ENCODE data around the gene DOC2B.
"Not testable (repeated sequence)": the region's sequence is repeated elsewhere in the genome, so short reads cannot be mapped to it uniquely, and the experiment has no call there.

DOC2B gene

GRCh38 chr17:143785-144281, 37.6 kb downstream of the DOC2B start:
- peak; percentile 64 for DNase-seq

- no peak for DNase-seq
Observed at GRCh38 chr17:142876-143784, 38.3 kb downstream of the DOC2B start.

- no peak for DNase-seq
Observed at GRCh38 chr17:142102-142661, 39.3 kb downstream of the DOC2B start.

GRCh38 chr17:139401-140205, 41.8 kb downstream of the DOC2B start:
- not testable (repeated sequence) for DNase-seq

- DNase-seq = not testable (repeated sequence)
Observed at GRCh38 chr17:137166-137807, 44.2 kb downstream of the DOC2B start, which contains the start of gene SCGB1C2. TSS of gene SCGB1C2 (plus strand) at chr17:137569. CDS start at chr17:137591, 22 bp downstream.

- DNase-seq = not testable (repeated sequence)
Observed at GRCh38 chr17:136531-136930, 44.9 kb downstream of the DOC2B start.

- not testable (repeated sequence) for DNase-seq
Observed at GRCh38 chr17:135895-136294, 45.6 kb downstream of the DOC2B start.

GRCh38 chr17:135022-135421, 46.4 kb downstream of the DOC2B start:
- not testable (repeated sequence) for DNase-seq

GRCh38 chr17:134332-134785, 47.1 kb downstream of the DOC2B start:
- not testable (repeated sequence) for DNase-seq

- not testable (repeated sequence) for DNase-seq
Observed at GRCh38 chr17:133932-134331, 47.5 kb downstream of the DOC2B start.

- DNase-seq = not testable (repeated sequence)
Observed at GRCh38 chr17:118339-118917, 63.0 kb downstream of the DOC2B start.

GRCh38 chr17:113111-113510, 68.3 kb downstream of the DOC2B start:
- not testable (repeated sequence) for DNase-seq

Data from activated gamma-delta T cell (primary cell).